HUES6 (cell line): ENCODE measurements around the gene ERBB4.

Experiments
- H3K27ac ChIP-seq: 2 replicates; pipeline ENCODE4 v1.7.0; 2013; ENCODE audit warnings: low read depth, mild to moderate bottlenecking, low read length, inconsistent platforms
- H3K27me3 ChIP-seq: 2 replicates; pipeline ENCODE4 v1.6.1; 2013; ENCODE audit warnings: low read length; ENCODE audit not compliant: control insufficient read depth, insufficient read depth
- H3K36me3 ChIP-seq: 2 replicates; pipeline ENCODE4 v1.6.1; 2013; ENCODE audit warnings: low read length; ENCODE audit not compliant: control insufficient read depth, insufficient read depth
- H3K4me1 ChIP-seq: 2 replicates; pipeline ENCODE4 v1.6.1; 2013; ENCODE audit warnings: low read length; ENCODE audit not compliant: control insufficient read depth, insufficient read depth
- H3K4me3 ChIP-seq: 2 replicates; pipeline ENCODE4 v1.5.1; 2013; ENCODE audit warnings: low read depth, low read length
- H3K9ac ChIP-seq: one replicate; pipeline ENCODE4 v1.6.1; 2013; ENCODE audit warnings: mild to moderate bottlenecking, low read length
- H3K9me3 ChIP-seq: 2 replicates; pipeline ENCODE4 v1.6.1; 2013; ENCODE audit warnings: low read depth, low read length; ENCODE audit not compliant: control insufficient read depth, insufficient read depth

ERBB4 gene

GRCh38 chr2:212528106-212528856 is 10.3 kb downstream of the ERBB4 start:
- no peaks in the 10 kb centered on the region for H3K4me1 ChIP-seq
- no peaks in the 10 kb centered on the region for H3K36me3 ChIP-seq
- H3K27ac ChIP-seq = no peak overlapping the region
- no peaks in the 10 kb centered on the region for H3K9me3 ChIP-seq
- no peak overlapping the region for H3K9ac ChIP-seq
- no peak overlapping the region for H3K4me3 ChIP-seq
- H3K27me3 ChIP-seq = no peaks in the 10 kb centered on the region

GRCh38 chr2:212526059-212526458 is 12.5 kb downstream of the ERBB4 start:
- Histone ChIP-seq H3K4me3 (no peak overlapping the region), H3K27ac (no peak overlapping the region), H3K4me1 (no peaks in the 10 kb centered on the region), H3K9me3 (no peaks in the 10 kb centered on the region), H3K9ac (no peak overlapping the region), H3K36me3 (no peaks in the 10 kb centered on the region), H3K27me3 (no peaks in the 10 kb centered on the region)

- no peaks in the 10 kb centered on the region for H3K36me3 ChIP-seq
- H3K27me3 ChIP-seq = no peaks in the 10 kb centered on the region
- no peak overlapping the region for H3K9ac ChIP-seq
- no peaks in the 10 kb centered on the region for H3K9me3 ChIP-seq
- H3K4me1 ChIP-seq = no peaks in the 10 kb centered on the region
- H3K4me3 ChIP-seq = no peak overlapping the region
- no peak overlapping the region for H3K27ac ChIP-seq
These were observed 14.8 kb downstream of the ERBB4 start for GRCh38 chr2:212523756-212524155.

GRCh38 chr2:212520340-212520739 is 18.3 kb downstream of the ERBB4 start:
- no peak overlapping the region for H3K27ac ChIP-seq
- H3K9ac ChIP-seq = no peak overlapping the region
- no peak overlapping the region for H3K4me3 ChIP-seq
- H3K4me1 ChIP-seq = no peaks in the 10 kb centered on the region
- H3K9me3 ChIP-seq = no peaks in the 10 kb centered on the region
- no peaks in the 10 kb centered on the region for H3K27me3 ChIP-seq
- no peaks in the 10 kb centered on the region for H3K36me3 ChIP-seq

GRCh38 chr2:212517693-212518092 is 20.9 kb downstream of the ERBB4 start:
- Histone ChIP-seq H3K27me3 (no peaks in the 10 kb centered on the region), H3K27ac (no peak overlapping the region), H3K4me3 (no peak overlapping the region), H3K36me3 (no peaks in the 10 kb centered on the region), H3K4me1 (no peaks in the 10 kb centered on the region), H3K9me3 (no peaks in the 10 kb centered on the region), H3K9ac (no peak overlapping the region)

- H3K9me3 ChIP-seq = no peaks in the 10 kb centered on the region
- H3K27ac ChIP-seq = no peak overlapping the region
- H3K4me3 ChIP-seq = no peak overlapping the region
- no peak overlapping the region for H3K9ac ChIP-seq
- H3K27me3 ChIP-seq = no peaks in the 10 kb centered on the region
- no peaks in the 10 kb centered on the region for H3K4me1 ChIP-seq
- no peaks in the 10 kb centered on the region for H3K36me3 ChIP-seq
These were observed 33.0 kb downstream of the ERBB4 start for GRCh38 chr2:212505586-212505985.

GRCh38 chr2:212495046-212495445 is 43.6 kb downstream of the ERBB4 start:
- Histone ChIP-seq H3K9me3 (no peaks in the 10 kb centered on the region), H3K27ac (no peak overlapping the region), H3K4me3 (no peak overlapping the region), H3K27me3 (no peaks in the 10 kb centered on the region), H3K9ac (no peak overlapping the region), H3K4me1 (no peaks in the 10 kb centered on the region), H3K36me3 (no peaks in the 10 kb centered on the region)

- Histone ChIP-seq H3K27me3 (no peaks in the 10 kb centered on the region), H3K4me3 (no peak overlapping the region), H3K9me3 (no peaks in the 10 kb centered on the region), H3K4me1 (no peaks in the 10 kb centered on the region), H3K9ac (no peak overlapping the region), H3K27ac (no peak overlapping the region), H3K36me3 (no peaks in the 10 kb centered on the region)
These were observed 44.1 kb downstream of the ERBB4 start for GRCh38 chr2:212494418-212495020.

GRCh38 chr2:212489719-212490346 is 48.8 kb downstream of the ERBB4 start:
- Histone ChIP-seq H3K9me3 (no peaks in the 10 kb centered on the region), H3K27me3 (no peaks in the 10 kb centered on the region), H3K27ac (no peak overlapping the region), H3K4me1 (no peaks in the 10 kb centered on the region), H3K9ac (no peak overlapping the region), H3K4me3 (no peak overlapping the region), H3K36me3 (no peaks in the 10 kb centered on the region)

GRCh38 chr2:212488611-212489010 is 50.0 kb downstream of the ERBB4 start:
- Histone ChIP-seq H3K4me1 (no peaks in the 10 kb centered on the region), H3K27ac (no peak overlapping the region), H3K9me3 (no peaks in the 10 kb centered on the region), H3K9ac (no peak overlapping the region), H3K4me3 (no peak overlapping the region), H3K27me3 (no peaks in the 10 kb centered on the region), H3K36me3 (no peaks in the 10 kb centered on the region)

- no peaks in the 10 kb centered on the region for H3K9me3 ChIP-seq
- no peak overlapping the region for H3K4me3 ChIP-seq
- H3K9ac ChIP-seq = no peak overlapping the region
- H3K27ac ChIP-seq = no peak overlapping the region
- H3K27me3 ChIP-seq = no peaks in the 10 kb centered on the region
- no peaks in the 10 kb centered on the region for H3K4me1 ChIP-seq
- H3K36me3 ChIP-seq = no peaks in the 10 kb centered on the region
These were observed 54.0 kb downstream of the ERBB4 start for GRCh38 chr2:212484563-212485080.
